Osteocyte (in vitro differentiated cells): Measurements from ENCODE around the gene TYRP1. TPM values are rescaled to one million over a fixed set of nuclear protein-coding genes. Genes with fewer than 3 reads are reported as not detected.
A peak's percentile ranks its signal among the peaks of the same experiment; 100 is the strongest.

Experiments used
- DNase-seq: peaks from one replicate; pipeline ENCODE4 v3.0.0; 2021; ENCODE audit warnings: mixed read lengths; ENCODE audit not compliant: unreplicated experiment; ENCODE audit errors: extremely low spot score
- H3K27ac Mint-ChIP-seq: one replicate; pipeline ENCODE4 v1.8.0; 2021; ENCODE audit warnings: mild to moderate bottlenecking, mixed read lengths; ENCODE audit not compliant: unreplicated experiment
- H3K27me3 Mint-ChIP-seq: one replicate; pipeline ENCODE4 v1.8.0; 2021; ENCODE audit warnings: mixed read lengths; ENCODE audit not compliant: unreplicated experiment
- H3K36me3 Mint-ChIP-seq: one replicate; pipeline ENCODE4 v1.8.0; 2021; ENCODE audit warnings: mixed read lengths; ENCODE audit not compliant: unreplicated experiment
- H3K4me1 Mint-ChIP-seq: one replicate; pipeline ENCODE4 v1.8.0; 2021; ENCODE audit warnings: mixed read lengths; ENCODE audit not compliant: unreplicated experiment
- H3K4me3 Mint-ChIP-seq: one replicate; pipeline ENCODE4 v1.8.0; 2021; ENCODE audit warnings: mild to moderate bottlenecking, moderate library complexity, mixed read lengths; ENCODE audit not compliant: unreplicated experiment
- H3K9me3 Mint-ChIP-seq: one replicate; pipeline ENCODE4 v1.8.0; 2021; ENCODE audit warnings: mixed read lengths; ENCODE audit not compliant: unreplicated experiment
- CTCF ChIP-seq: fragments of 200-600 bp; sonication (generic); IDR thresholded peaks from 2 replicates; pipeline ENCODE4 v1.5.0; 2021; ENCODE audit warnings: antibody characterized with exemption, mild to moderate bottlenecking, moderate library complexity
- total RNA-seq: library from RNA; stranded (reverse); gene quantifications from 2 replicates; pipeline ENCODE4 v1.2.1, GENCODE V29; 2021

TYRP1 gene
- total RNA-seq, 1 donor from 2014 or later, result not detected

- no peak overlapping the region for H3K27ac Mint-ChIP-seq
- TF ChIP-seq CTCF, result no peak
- no peaks in the 10 kb centered on the region for H3K9me3 Mint-ChIP-seq
- peaks cover 1% of the 10 kb centered on the region for H3K27me3 Mint-ChIP-seq
- no peak overlapping the region for H3K4me3 Mint-ChIP-seq
- peaks cover 9% of the 10 kb centered on the region for H3K4me1 Mint-ChIP-seq
- DNase-seq, result no peak
- no peaks in the 10 kb centered on the region for H3K36me3 Mint-ChIP-seq
Measured at GRCh38 chr9:12708562-12709298, 15.5 kb downstream of the TYRP1 start.

- Mint-ChIP-seq H3K27ac (no peak overlapping the region), H3K4me3 (no peak overlapping the region), H3K27me3 (peaks cover 4% of the 10 kb centered on the region), H3K9me3 (no peaks in the 10 kb centered on the region), H3K4me1 (peaks cover 3% of the 10 kb centered on the region), H3K36me3 (no peaks in the 10 kb centered on the region)
- no peak for TF ChIP-seq CTCF
- no peak for DNase-seq
Measured at GRCh38 chr9:12712532-12712931, 19.3 kb downstream of the TYRP1 start.

- H3K4me1 Mint-ChIP-seq, result peaks cover 4% of the 10 kb centered on the region
- no peak overlapping the region for H3K27ac Mint-ChIP-seq
- DNase-seq, result no peak
- no peaks in the 10 kb centered on the region for H3K9me3 Mint-ChIP-seq
- no peak for TF ChIP-seq CTCF
- H3K4me3 Mint-ChIP-seq, result no peak overlapping the region
- H3K27me3 Mint-ChIP-seq, result peaks cover 4% of the 10 kb centered on the region
- no peaks in the 10 kb centered on the region for H3K36me3 Mint-ChIP-seq
Measured at GRCh38 chr9:12715268-12715667, 22.1 kb downstream of the TYRP1 start.

GRCh38 chr9:12716823-12717600 is 23.8 kb downstream of the TYRP1 start:
- peaks cover 4% of the 10 kb centered on the region for H3K27me3 Mint-ChIP-seq
- peaks cover 4% of the 10 kb centered on the region for H3K4me1 Mint-ChIP-seq
- H3K36me3 Mint-ChIP-seq, result no peaks in the 10 kb centered on the region
- DNase-seq, result no peak
- TF ChIP-seq CTCF, result peak; percentile 44
- H3K27ac Mint-ChIP-seq, result no peak overlapping the region
- no peaks in the 10 kb centered on the region for H3K9me3 Mint-ChIP-seq
- H3K4me3 Mint-ChIP-seq, result no peak overlapping the region

- Mint-ChIP-seq H3K9me3 (no peaks in the 10 kb centered on the region), H3K27ac (no peak overlapping the region), H3K4me1 (peaks cover 9% of the 10 kb centered on the region), H3K27me3 (peaks cover 4% of the 10 kb centered on the region), H3K36me3 (no peaks in the 10 kb centered on the region), H3K4me3 (no peak overlapping the region)
- DNase-seq, result no peak
- no peak for TF ChIP-seq CTCF
Measured at GRCh38 chr9:12717907-12718306, 24.7 kb downstream of the TYRP1 start.
